ENCODE results near the gene TNIK.
"Not testable (repeated sequence)": the region's sequence is repeated elsewhere in the genome, so short reads cannot be mapped to it uniquely, and the experiment has no call there.

Gene TNIK

DNA sequence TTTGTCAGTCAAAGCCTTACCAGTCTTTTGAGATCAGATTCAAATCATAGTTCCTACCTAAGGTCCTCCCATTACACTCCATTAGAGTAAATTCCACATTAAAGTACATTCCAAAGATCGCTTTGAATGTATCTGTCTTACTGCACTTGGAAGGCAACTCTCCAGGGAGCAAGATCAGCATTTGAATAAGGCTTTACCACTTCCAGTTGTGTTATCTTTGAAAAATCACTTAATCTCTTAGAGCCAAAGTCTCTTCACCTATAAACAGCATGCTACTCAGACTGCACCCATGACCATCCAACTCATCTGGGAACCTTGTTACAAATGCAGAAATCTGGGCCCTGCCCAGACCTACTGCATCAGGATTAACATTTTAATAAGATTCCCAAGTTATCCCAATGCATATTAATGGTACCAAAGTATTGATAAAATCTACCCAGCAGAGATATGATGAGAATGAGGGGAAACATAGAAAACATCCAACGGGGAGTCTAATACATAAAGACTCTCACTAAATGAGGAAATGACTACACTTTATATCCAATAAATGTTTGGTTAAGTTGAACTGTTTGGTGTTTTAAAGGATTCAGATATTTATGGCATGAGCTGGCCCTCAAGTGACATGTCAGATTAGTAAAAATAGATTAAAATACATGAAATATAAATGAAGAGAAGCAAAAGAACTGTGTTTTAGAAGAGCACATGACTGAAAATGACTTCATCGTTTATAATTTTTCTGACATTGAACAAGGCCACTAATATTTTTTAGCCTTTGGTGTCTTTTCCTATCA lies 75.9 kb downstream of the TNIK start:
- no peak for DNase-seq (ENCODE audit: low read depth)

- no peak for DNase-seq (ENCODE audit: low read depth)
Measured at GRCh38 chr3:171383206-171384018, 76.8 kb downstream of the TNIK start.

GRCh38 chr3:171382347-171382746 lies 77.9 kb downstream of the TNIK start:
- not testable (repeated sequence) for DNase-seq (ENCODE audit: low read depth)

- no peak for DNase-seq (ENCODE audit: low read depth)
Measured at GRCh38 chr3:171380711-171381425, 79.3 kb downstream of the TNIK start.

GRCh38 chr3:171379961-171380483 lies 80.2 kb downstream of the TNIK start:
- DNase-seq (ENCODE audit: low read depth) = no peak

- DNase-seq (ENCODE audit: low read depth) = no peak
Measured at GRCh38 chr3:171379281-171379680, 80.9 kb downstream of the TNIK start.

GRCh38 chr3:171378586-171378985 lies 81.6 kb downstream of the TNIK start:
- no peak for DNase-seq (ENCODE audit: low read depth)

- no peak for DNase-seq (ENCODE audit: low read depth)
Measured at GRCh38 chr3:171377859-171378258, 82.3 kb downstream of the TNIK start.

DNA sequence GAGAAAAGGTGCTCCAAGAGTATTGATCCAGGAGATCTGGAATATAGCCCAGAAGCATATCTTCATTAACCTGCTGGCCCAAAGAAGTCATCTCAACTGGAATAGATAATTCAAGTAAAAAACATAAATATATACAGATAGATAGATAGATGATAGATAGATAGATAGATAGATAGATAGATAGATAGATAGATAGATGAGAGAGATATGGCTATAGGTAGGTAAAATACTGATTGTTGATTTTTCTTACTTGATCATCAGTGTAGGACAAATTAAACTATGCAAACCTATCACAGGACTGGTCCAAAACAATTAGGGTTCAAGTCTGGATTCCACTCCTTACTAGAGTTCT lies 83.6 kb downstream of the TNIK start:
- no peak for DNase-seq (ENCODE audit: low read depth)

GRCh38 chr3:171375666-171376595 lies 84.3 kb downstream of the TNIK start:
- DNase-seq (ENCODE audit: low read depth) = no peak

GRCh38 chr3:171374661-171375285 lies 85.4 kb downstream of the TNIK start:
- no peak for DNase-seq (ENCODE audit: low read depth)

GRCh38 chr3:171374260-171374659 lies 85.9 kb downstream of the TNIK start:
- DNase-seq (ENCODE audit: low read depth) = no peak

- DNase-seq (ENCODE audit: low read depth) = no peak
Measured at GRCh38 chr3:171373711-171374110, 86.5 kb downstream of the TNIK start.

- no peak for DNase-seq (ENCODE audit: low read depth)
Measured at GRCh38 chr3:171372694-171373093, 87.5 kb downstream of the TNIK start.

- DNase-seq (ENCODE audit: low read depth) = no peak
Measured at GRCh38 chr3:171371354-171371753, 88.9 kb downstream of the TNIK start.

DNA sequence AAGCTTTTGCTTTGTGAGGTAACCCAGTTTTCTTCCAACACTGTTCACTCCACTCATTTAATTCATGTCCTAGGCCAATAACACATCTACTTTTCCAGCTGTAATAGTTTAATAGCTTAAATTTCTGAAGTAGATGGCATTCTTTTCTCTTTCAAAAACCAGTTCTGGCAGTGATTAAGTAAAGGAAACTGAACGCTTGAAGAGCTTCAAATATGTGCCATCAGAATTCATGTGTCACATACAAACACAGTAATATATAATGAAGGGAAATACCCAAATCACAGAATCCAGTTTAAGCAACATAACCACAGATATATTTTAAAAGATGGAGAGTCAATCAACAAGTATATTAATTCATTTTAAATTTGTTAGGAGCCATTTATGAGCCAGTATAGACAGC lies 91.0 kb downstream of the TNIK start:
- no peak for DNase-seq (ENCODE audit: low read depth)

DNA sequence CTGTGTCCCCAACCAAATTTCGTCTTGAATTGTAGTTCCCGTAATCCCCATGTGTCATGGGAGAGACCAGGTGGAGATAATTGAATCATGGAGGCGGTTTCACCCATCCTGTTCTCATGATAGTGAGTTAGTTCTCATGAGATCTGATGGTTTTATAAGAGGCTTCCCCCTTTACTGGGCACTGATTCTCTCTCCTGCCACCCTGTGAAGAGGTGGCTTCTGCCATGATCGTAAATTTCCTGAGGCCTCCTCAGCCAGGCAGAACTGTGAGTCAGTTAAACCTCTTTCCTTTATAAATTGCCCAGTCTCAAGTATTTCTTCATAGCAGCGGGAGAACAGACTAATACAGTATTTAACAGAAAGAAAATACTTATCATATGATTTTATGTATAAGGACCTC lies 93.5 kb downstream of the TNIK start:
- DNase-seq (ENCODE audit: low read depth) = not testable (repeated sequence)

GRCh38 chr3:171366043-171366442 lies 94.2 kb downstream of the TNIK start:
- no peak for DNase-seq (ENCODE audit: low read depth)

DNA sequence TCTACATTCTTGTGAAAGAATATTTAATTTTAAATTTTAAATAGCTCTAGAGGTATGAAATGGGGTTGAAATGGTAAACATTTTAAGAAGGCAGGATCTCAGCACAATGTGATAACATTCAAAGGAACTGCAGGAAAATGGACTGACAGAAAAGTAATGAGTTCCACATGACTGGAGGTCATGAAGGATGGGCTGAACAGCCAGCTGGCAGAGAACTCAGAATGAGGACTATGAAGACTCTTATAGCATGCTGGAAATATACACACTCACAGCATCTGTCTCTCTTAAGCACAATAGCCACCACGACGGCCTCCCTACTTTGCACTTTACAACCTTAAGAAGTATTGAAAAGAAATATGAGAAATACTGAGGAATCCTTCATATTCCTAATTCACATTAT lies 94.7 kb downstream of the TNIK start:
- no peak for DNase-seq (ENCODE audit: low read depth)

DNA sequence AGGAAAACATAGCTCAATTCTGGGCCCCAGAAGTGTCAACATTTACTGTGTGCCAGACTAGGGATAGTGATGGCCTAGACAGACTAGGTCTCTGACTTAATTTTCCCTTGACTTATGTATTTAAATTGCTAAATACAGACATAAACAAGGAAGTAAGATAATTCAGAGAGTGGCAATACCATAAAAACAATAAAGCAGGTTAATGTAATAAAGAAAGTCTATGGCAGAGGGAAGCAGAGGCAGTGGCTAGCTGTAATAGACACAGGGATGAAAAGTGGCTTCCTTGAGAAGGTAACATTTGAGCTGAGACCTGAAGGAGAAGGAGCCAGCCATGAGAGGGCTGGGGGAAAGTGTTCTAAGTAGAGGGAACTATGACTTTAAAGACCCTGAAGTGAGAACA lies 95.7 kb downstream of the TNIK start:
- DNase-seq (ENCODE audit: low read depth) = no peak

- DNase-seq (ENCODE audit: low read depth) = no peak
Measured at GRCh38 chr3:171363202-171363601, 97.0 kb downstream of the TNIK start.

Data from stimulated activated CD8-positive, alpha-beta memory T cell treated with anti-CD3 and anti-CD28 coated beads, Interleukin-15, amount 100 ng/mL, for 1 hour (primary cell).